AG09309 (cell line): ENCODE data around the gene RHNO1.

Source experiments
- DNase-seq: peaks from one replicate; pipeline ENCODE4 v3.0.0-alpha.2; 2010; ENCODE audit warnings: low read depth
- H3K4me3 ChIP-seq: 2 replicates; pipeline ENCODE4 v1.5.1; 2011; ENCODE audit warnings: mild to moderate bottlenecking, low read depth, low read length, moderate library complexity; ENCODE audit not compliant: control insufficient read depth
- TF ChIP-seq, protein P1 (sequence below): IDR thresholded peaks from 2 replicates; pipeline ENCODE4 v1.5.1; 2011; ENCODE audit warnings: mild to moderate bottlenecking, low read depth, low read length, inconsistent platforms; ENCODE audit not compliant: insufficient read depth, control insufficient read depth; ENCODE audit errors: missing control alignments

Gene RHNO1

DNA sequence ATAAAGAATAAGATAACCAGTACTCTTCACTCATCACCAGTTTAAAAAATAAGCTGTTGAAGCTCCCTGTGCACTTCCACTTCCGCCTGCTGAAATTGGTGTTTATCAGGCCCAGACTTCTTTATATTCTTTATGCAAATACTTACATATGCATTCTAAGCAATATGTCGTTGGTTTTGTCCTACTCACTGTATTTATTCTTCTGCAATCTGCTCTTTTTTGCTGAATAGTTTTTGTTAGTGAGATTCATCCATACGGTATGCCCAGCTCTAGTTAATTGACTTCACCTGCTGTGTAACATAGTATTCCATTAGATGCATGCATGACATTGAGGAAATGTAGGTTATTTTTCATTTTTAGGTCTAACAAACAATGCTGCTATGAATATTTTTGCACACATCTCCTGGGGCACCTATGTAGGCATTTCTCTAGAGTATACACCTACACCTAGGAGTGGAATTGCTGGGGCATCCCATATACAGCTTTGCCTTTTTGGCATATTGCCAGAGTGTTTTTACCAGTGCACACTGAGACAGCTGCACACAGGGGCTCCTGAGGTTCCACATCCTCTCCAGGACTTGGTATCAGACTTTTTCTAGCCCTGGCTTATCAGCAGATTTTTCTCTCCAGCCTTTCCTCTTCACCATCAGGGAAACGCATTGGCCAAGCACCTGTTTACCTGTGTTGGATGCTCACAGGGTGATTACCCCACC, 41.2 kb upstream of the RHNO1 start:
- H3K4me3 ChIP-seq: no peak overlapping the region
- TF ChIP-seq, protein P1, sequence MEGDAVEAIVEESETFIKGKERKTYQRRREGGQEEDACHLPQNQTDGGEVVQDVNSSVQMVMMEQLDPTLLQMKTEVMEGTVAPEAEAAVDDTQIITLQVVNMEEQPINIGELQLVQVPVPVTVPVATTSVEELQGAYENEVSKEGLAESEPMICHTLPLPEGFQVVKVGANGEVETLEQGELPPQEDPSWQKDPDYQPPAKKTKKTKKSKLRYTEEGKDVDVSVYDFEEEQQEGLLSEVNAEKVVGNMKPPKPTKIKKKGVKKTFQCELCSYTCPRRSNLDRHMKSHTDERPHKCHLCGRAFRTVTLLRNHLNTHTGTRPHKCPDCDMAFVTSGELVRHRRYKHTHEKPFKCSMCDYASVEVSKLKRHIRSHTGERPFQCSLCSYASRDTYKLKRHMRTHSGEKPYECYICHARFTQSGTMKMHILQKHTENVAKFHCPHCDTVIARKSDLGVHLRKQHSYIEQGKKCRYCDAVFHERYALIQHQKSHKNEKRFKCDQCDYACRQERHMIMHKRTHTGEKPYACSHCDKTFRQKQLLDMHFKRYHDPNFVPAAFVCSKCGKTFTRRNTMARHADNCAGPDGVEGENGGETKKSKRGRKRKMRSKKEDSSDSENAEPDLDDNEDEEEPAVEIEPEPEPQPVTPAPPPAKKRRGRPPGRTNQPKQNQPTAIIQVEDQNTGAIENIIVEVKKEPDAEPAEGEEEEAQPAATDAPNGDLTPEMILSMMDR: no peak
- no peak for DNase-seq

DNA sequence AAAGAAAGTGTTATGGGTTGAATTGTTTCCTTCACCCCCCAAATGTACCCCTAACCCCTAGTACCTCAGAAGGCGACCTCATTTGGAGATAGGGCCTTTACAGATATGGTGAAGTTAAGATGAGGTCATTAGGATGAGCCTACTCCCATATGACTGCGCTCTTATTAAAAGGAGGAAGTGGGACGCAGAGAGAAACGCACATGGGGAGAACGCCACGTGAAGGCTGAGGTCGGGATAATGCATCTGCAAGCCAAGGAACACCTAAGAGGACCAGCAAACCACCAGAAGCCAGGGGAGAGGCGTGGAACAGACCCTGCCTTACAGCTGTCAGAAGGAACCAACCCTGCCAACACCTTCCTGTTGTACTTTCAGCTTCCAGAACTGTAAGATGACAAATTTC, 40.4 kb upstream of the RHNO1 start:
- TF ChIP-seq, protein P1: no peak
- no peak overlapping the region for H3K4me3 ChIP-seq
- DNase-seq: no peak

DNA sequence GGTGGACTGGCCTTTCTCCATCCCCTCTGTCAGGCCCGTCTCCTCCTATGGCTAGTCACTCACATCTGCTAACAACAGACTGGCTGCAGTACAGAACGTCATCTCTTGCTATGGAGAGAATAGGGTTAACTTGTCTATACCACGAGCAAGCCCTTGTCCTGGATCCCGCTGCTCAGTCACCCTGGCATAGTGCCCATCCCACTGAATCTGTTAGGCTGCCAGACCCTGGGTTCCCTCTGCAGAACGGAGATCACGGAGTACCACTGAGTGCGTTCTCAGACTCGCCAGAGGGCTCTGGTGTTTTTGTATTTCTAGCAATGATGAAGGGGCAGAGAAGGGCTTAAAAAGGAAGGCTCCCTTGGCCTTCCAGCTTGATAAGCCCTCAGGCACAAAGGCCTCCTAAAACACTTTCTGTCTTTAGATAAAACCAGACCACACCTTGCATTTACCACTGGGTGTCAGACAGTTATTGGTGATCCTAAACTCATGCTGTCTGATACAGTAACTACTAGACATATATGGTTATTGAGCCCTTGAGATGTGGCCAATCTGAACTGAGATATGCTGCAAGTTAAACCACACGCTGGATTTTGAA, 35.9 kb upstream of the RHNO1 start:
- TF ChIP-seq, protein P1: no peak
- no peak overlapping the region for H3K4me3 ChIP-seq
- DNase-seq: no peak

DNA sequence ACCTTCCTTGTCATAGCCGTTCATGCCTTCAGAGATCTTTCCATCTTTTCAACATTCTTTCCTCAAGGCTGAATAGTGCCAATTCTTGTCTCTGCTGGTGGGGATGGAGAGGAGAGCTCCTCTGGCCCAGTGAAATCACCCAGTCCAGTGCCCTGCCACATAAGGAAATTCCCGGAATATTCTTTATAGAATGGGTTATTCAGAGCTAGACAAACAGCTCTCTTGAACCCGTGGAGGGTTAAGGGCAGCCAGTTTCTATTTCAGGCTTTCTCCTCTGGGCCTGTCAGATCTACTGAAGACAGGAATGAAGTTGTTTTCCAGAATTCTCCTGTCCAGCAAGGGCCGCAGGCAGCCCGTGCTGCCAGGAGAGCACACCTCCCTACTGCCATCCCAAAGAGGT, 34.1 kb upstream of the RHNO1 start:
- no peak for DNase-seq
- TF ChIP-seq, protein P1: no peak

DNA sequence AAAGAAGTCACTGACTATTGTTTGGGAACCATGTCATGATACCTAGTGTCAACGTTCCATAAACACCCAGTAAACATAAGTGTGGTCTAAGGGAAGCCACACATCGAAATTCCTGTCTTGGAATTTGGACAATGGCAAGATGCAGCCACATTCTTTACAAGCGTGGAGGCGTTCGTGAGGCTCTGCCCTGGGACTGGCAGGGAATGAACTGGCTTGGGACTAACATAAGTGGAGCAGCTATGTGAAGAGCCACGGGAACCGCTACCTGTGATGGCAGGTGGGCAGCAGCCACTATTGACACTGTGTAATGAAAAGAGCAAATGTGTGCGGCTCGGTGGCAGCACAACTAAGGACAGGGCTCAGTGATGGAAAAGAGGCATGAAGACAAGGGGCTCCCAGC, 32.2 kb upstream of the RHNO1 start:
- TF ChIP-seq, protein P1: no peak
- DNase-seq: no peak
- H3K4me3 ChIP-seq: no peak overlapping the region

More for the DNA sequence above, 34.1 kb upstream of the RHNO1 start:
- no peak overlapping the region for H3K4me3 ChIP-seq

DNA sequence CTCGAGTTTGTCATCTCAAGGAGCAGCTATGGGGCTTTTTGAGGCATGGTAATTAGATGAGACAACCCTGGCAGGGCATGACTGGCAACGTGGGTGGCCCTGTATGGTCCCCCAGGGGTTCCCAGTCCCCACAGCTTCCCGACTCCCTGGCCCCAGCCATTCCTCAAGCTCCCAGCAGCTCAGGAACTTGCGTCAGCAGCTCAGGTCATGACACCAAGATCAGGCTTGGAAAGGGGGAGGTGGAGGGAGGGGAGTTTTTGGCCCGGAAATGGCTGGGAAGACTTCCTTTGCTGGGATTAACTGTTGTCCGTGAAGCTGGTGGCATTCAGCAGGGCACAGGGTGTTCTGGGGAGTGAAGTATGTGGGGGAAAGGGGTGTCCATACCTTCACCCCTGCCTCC, 31.7 kb upstream of the RHNO1 start:
- no peak overlapping the region for H3K4me3 ChIP-seq
- no peak for DNase-seq
- TF ChIP-seq, protein P1: no peak
